Spleen (tissue), 7 donors: ENCODE measurements around the gene GOLGA6L10.

Experiments used
- CTCF ChIP-seq, 11 experiments: fragments of 200-600 bp in 7 of 11; fragments of 450-650 bp in 4 of 11; sonication (generic) in 4 of 11; IDR thresholded peaks in 8 of 11; conservative IDR thresholded peaks in 3 of 11; 1 replicate in 7 of 11; 2 replicates in 4 of 11; pipeline versions ENCODE4 v1.4.0 to v1.8.0; 2016 to 2021; ENCODE audit warnings: antibody characterized with exemption in 11 of 11, inconsistent platforms in 4 of 11, mild to moderate bottlenecking in 1 of 11
- POLR2AphosphoS5 ChIP-seq, 3 donors: sonication (generic); formaldehyde crosslinking; IDR thresholded peaks; one replicate each; pipeline ENCODE4 v1.5.1; 2017; ENCODE audit warnings: antibody characterized with exemption in 3 of 3
- donor health status: DM: no; HTN: no; CAD: no; lungs with moderate emphysema.
- donor health status: DM: no; HTN: no; CAD: no.
- donor health status: DM: no; HTN: no; CAD: no.

GRCh38 chr15:82371656-82372055 lies 22.4 kb upstream of the GOLGA6L10 start:
- no peak for TF ChIP-seq CTCF (IDR thresholded peaks at IDR 0.05 in 8 of 11, conservative IDR thresholded peaks at IDR 0.05 in 3 of 11)
- TF ChIP-seq POLR2AphosphoS5 (IDR thresholded peaks at IDR 0.05), result no peak
